SK-N-SH (cell line): ENCODE results near the gene THEM4.

Source experiments
- TF ChIP-seq, protein P1 (sequence below): IDR thresholded peaks from 2 replicates; pipeline ENCODE4 v1.6.1; 2012; ENCODE audit warnings: mild to moderate bottlenecking, low read depth, low read length, moderate library complexity
- TF ChIP-seq, protein P2 (sequence below): fragments of 200-600 bp; sonication (generic); IDR thresholded peaks from 2 replicates; pipeline ENCODE4 v1.6.1; 2017; ENCODE audit warnings: antibody characterized with exemption, mild to moderate bottlenecking, moderate library complexity

DNA sequence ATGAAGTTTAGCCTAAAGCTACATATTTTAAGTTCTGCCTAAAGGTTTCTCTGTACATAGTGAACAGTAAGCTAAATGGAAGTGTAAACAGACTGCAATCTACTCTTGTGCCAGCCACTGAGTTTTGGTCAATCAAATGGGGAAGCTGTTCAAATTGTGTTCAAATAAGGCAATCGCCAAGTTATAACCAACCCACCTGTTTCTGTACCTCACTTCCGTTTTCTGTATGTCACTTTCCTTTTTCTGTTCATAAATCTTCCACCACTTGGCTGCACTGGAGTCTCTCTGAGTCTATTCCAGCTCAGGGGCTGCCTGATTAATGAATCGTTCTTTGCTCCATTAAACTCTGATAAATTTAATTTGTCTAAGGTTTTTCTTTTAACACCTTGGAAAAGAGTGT lies 10.8 kb upstream of the THEM4 start:
- TF ChIP-seq, protein P1, sequence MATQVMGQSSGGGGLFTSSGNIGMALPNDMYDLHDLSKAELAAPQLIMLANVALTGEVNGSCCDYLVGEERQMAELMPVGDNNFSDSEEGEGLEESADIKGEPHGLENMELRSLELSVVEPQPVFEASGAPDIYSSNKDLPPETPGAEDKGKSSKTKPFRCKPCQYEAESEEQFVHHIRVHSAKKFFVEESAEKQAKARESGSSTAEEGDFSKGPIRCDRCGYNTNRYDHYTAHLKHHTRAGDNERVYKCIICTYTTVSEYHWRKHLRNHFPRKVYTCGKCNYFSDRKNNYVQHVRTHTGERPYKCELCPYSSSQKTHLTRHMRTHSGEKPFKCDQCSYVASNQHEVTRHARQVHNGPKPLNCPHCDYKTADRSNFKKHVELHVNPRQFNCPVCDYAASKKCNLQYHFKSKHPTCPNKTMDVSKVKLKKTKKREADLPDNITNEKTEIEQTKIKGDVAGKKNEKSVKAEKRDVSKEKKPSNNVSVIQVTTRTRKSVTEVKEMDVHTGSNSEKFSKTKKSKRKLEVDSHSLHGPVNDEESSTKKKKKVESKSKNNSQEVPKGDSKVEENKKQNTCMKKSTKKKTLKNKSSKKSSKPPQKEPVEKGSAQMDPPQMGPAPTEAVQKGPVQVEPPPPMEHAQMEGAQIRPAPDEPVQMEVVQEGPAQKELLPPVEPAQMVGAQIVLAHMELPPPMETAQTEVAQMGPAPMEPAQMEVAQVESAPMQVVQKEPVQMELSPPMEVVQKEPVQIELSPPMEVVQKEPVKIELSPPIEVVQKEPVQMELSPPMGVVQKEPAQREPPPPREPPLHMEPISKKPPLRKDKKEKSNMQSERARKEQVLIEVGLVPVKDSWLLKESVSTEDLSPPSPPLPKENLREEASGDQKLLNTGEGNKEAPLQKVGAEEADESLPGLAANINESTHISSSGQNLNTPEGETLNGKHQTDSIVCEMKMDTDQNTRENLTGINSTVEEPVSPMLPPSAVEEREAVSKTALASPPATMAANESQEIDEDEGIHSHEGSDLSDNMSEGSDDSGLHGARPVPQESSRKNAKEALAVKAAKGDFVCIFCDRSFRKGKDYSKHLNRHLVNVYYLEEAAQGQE, result no peak
- TF ChIP-seq, protein P2, sequence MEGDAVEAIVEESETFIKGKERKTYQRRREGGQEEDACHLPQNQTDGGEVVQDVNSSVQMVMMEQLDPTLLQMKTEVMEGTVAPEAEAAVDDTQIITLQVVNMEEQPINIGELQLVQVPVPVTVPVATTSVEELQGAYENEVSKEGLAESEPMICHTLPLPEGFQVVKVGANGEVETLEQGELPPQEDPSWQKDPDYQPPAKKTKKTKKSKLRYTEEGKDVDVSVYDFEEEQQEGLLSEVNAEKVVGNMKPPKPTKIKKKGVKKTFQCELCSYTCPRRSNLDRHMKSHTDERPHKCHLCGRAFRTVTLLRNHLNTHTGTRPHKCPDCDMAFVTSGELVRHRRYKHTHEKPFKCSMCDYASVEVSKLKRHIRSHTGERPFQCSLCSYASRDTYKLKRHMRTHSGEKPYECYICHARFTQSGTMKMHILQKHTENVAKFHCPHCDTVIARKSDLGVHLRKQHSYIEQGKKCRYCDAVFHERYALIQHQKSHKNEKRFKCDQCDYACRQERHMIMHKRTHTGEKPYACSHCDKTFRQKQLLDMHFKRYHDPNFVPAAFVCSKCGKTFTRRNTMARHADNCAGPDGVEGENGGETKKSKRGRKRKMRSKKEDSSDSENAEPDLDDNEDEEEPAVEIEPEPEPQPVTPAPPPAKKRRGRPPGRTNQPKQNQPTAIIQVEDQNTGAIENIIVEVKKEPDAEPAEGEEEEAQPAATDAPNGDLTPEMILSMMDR, result no peak
